DND-41 (cell line): ENCODE data around the gene FGF14.

ENCODE experiments used
- ATAC-seq: fragments of 200-7000 bp; cut with Tn5 transposase; 3 replicates; pipeline ENCODE4 v1.9.1; 2021; ENCODE audit warnings: low read depth; ENCODE audit not compliant: insufficient read depth
- DNase-seq: peaks from one replicate; pipeline ENCODE4 v3.0.0-alpha.2; 2020
- H2AFZ ChIP-seq: 2 replicates; pipeline ENCODE4 v1.6.0; 2012; ENCODE audit warnings: low read depth, low read length
- H3K27ac ChIP-seq: 2 replicates; pipeline ENCODE4 v1.5.1; 2012; ENCODE audit warnings: low read length, inconsistent platforms
- H3K27me3 ChIP-seq: fragments of 200-600 bp; sonication (generic); 2 replicates; pipeline ENCODE4 v1.6.0; 2012; ENCODE audit warnings: low read length, mild to moderate bottlenecking, inconsistent platforms; ENCODE audit not compliant: insufficient read depth, poor library complexity
- H3K36me3 ChIP-seq: 2 replicates; pipeline ENCODE4 v1.5.1; 2012; ENCODE audit warnings: low read length, inconsistent platforms; ENCODE audit not compliant: insufficient read depth
- H3K4me1 ChIP-seq: 2 replicates; pipeline ENCODE4 v1.5.1; 2012; ENCODE audit warnings: mild to moderate bottlenecking, low read length; ENCODE audit not compliant: insufficient read depth
- H3K4me2 ChIP-seq: 2 replicates; pipeline ENCODE4 v1.6.0; 2012; ENCODE audit warnings: mild to moderate bottlenecking, moderate library complexity, low read length, inconsistent platforms; ENCODE audit not compliant: insufficient read depth
- H3K4me3 ChIP-seq, 2 experiments: fragments of 200-600 bp in 1 of 2; shearing (Covaris generic) in 1 of 2; 2 replicates each; pipeline ENCODE4 v1.5.1; 2012 to 2016; ENCODE audit warnings: inconsistent platforms in 2 of 2, low read length in 2 of 2, mild to moderate bottlenecking in 2 of 2, low read depth in 1 of 2, moderate library complexity in 1 of 2
- H3K79me2 ChIP-seq: 2 replicates; pipeline ENCODE4 v1.6.0; 2012; ENCODE audit warnings: low read length, inconsistent platforms; ENCODE audit not compliant: insufficient read depth
- H3K9ac ChIP-seq: 2 replicates; pipeline ENCODE4 v1.6.0; 2012; ENCODE audit warnings: low read depth, mild to moderate bottlenecking, inconsistent platforms, low read length, moderate library complexity
- H3K9me3 ChIP-seq: 2 replicates; pipeline ENCODE4 v1.5.1; 2012; ENCODE audit warnings: low read length, moderate library complexity, mild to moderate bottlenecking, inconsistent platforms; ENCODE audit not compliant: insufficient read depth, severe bottlenecking
- H4K20me1 ChIP-seq: 2 replicates; pipeline ENCODE4 v1.6.0; 2012; ENCODE audit warnings: low read length; ENCODE audit not compliant: insufficient read depth
- CTCF ChIP-seq: IDR thresholded peaks from 2 replicates; pipeline ENCODE4 v1.5.1; 2012; ENCODE audit warnings: borderline replicate concordance, low read length, moderate library complexity, mild to moderate bottlenecking; ENCODE audit not compliant: poor library complexity, severe bottlenecking; ENCODE audit errors: extremely low read depth
- EZH2 ChIP-seq: IDR thresholded peaks from 3 replicates; pipeline ENCODE4 v1.6.1; 2012; ENCODE audit warnings: borderline replicate concordance, low read depth, mild to moderate bottlenecking, moderate library complexity, low read length, inconsistent platforms; ENCODE audit not compliant: severe bottlenecking

The FGF14 gene

GRCh38 chr13:101917833-101918661 is 483.8 kb downstream of the FGF14 start:
- no peaks in the 10 kb centered on the region for H4K20me1 ChIP-seq
- TF ChIP-seq CTCF (no peak), EZH2 (no peak)
- no peak overlapping the region for H3K4me3 ChIP-seq
- H3K9me3 ChIP-seq, result no peaks in the 10 kb centered on the region
- no peaks in the 10 kb centered on the region for H3K79me2 ChIP-seq
- ATAC-seq (no peak), DNase-seq (no peak)
- H3K9ac ChIP-seq, result no peak overlapping the region
- H3K27me3 ChIP-seq, result no peaks in the 10 kb centered on the region
- H3K4me1 ChIP-seq, result no peaks in the 10 kb centered on the region
- no peak overlapping the region for H2AFZ ChIP-seq
- H3K27ac ChIP-seq, result no peak overlapping the region
- no peak overlapping the region for H3K4me2 ChIP-seq
- no peaks in the 10 kb centered on the region for H3K36me3 ChIP-seq

GRCh38 chr13:101917475-101917810 is 484.4 kb downstream of the FGF14 start:
- Histone ChIP-seq H3K36me3 (no peaks in the 10 kb centered on the region), H3K27ac (no peak overlapping the region), H2AFZ (no peak overlapping the region), H3K27me3 (no peaks in the 10 kb centered on the region), H3K4me2 (no peak overlapping the region), H4K20me1 (no peaks in the 10 kb centered on the region), H3K4me1 (no peaks in the 10 kb centered on the region), H3K79me2 (no peaks in the 10 kb centered on the region), H3K4me3 (no peak overlapping the region), H3K9ac (no peak overlapping the region), H3K9me3 (no peaks in the 10 kb centered on the region)
- DNase-seq (no peak), ATAC-seq (no peak)
- TF ChIP-seq CTCF (no peak), EZH2 (no peak)

GRCh38 chr13:101916775-101917474 is 484.9 kb downstream of the FGF14 start:
- no peak overlapping the region for H3K27ac ChIP-seq
- H3K79me2 ChIP-seq, result no peaks in the 10 kb centered on the region
- DNase-seq (no peak), ATAC-seq (no peak)
- no peak overlapping the region for H3K4me3 ChIP-seq
- H3K36me3 ChIP-seq, result no peaks in the 10 kb centered on the region
- no peak overlapping the region for H3K4me2 ChIP-seq
- no peaks in the 10 kb centered on the region for H3K9me3 ChIP-seq
- no peak overlapping the region for H2AFZ ChIP-seq
- no peaks in the 10 kb centered on the region for H3K27me3 ChIP-seq
- no peaks in the 10 kb centered on the region for H4K20me1 ChIP-seq
- no peak overlapping the region for H3K9ac ChIP-seq
- no peak for TF ChIP-seq EZH2
- TF ChIP-seq CTCF, result no peak
- no peaks in the 10 kb centered on the region for H3K4me1 ChIP-seq
